Measurements from ENCODE around the gene KREMEN1.

KREMEN1 gene

GRCh38 chr22:29183971-29184848, 111.4 kb downstream of the KREMEN1 start:
- DNase-seq = peak in 4 of 56 donors; percentile 38 to 52 (median 46)

- peak in 2 of 56 donors; percentile 32 to 41 for DNase-seq
Measured at GRCh38 chr22:29184849-29185490, 112.1 kb downstream of the KREMEN1 start.

- DNase-seq = no peak
Measured at GRCh38 chr22:29186302-29186701, 113.5 kb downstream of the KREMEN1 start.

GRCh38 chr22:29187831-29188230, 115.0 kb downstream of the KREMEN1 start:
- no peak for DNase-seq

GRCh38 chr22:29190051-29190450, 117.2 kb downstream of the KREMEN1 start:
- no peak for DNase-seq

GRCh38 chr22:29190918-29191317, 118.1 kb downstream of the KREMEN1 start:
- DNase-seq = no peak

- no peak for DNase-seq
Measured at GRCh38 chr22:29193021-29193420, 120.2 kb downstream of the KREMEN1 start.

GRCh38 chr22:29194184-29194583, 121.3 kb downstream of the KREMEN1 start:
- no peak for DNase-seq

GRCh38 chr22:29195118-29195963, 122.5 kb downstream of the KREMEN1 start:
- no peak for DNase-seq

GRCh38 chr22:29195964-29196666, 123.3 kb downstream of the KREMEN1 start:
- DNase-seq = no peak

GRCh38 chr22:29197096-29197495, 124.3 kb downstream of the KREMEN1 start:
- no peak for DNase-seq

GRCh38 chr22:29198240-29198639, 125.4 kb downstream of the KREMEN1 start:
- DNase-seq = no peak

GRCh38 chr22:29199702-29200400, 127.0 kb downstream of the KREMEN1 start:
- DNase-seq = no peak

GRCh38 chr22:29200901-29201300, 128.1 kb downstream of the KREMEN1 start:
- no peak for DNase-seq

GRCh38 chr22:29201782-29202181, 128.9 kb downstream of the KREMEN1 start:
- no peak for DNase-seq

- DNase-seq = peak in 14 of 56 donors; percentile 21 to 53 (median 31)
Measured at GRCh38 chr22:29202212-29203192, 129.7 kb downstream of the KREMEN1 start.

GRCh38 chr22:29203488-29204454, 130.9 kb downstream of the KREMEN1 start:
- no peak for DNase-seq
